HCT116 (cell line): ENCODE results near the gene PTBP1.

Experiments used
- CTCF ChIP-seq, 3 experiments: fragments of 200-600 bp in 1 of 3; sonication (generic) in 1 of 3; IDR thresholded peaks in 2 of 3; conservative IDR thresholded peaks in 1 of 3; 2 replicates each; pipeline ENCODE4 v1.5.1; 2012 to 2017; ENCODE audit warnings: low read depth in 2 of 3, low read length in 2 of 3, antibody characterized with exemption in 1 of 3, borderline replicate concordance in 1 of 3, control low read depth in 1 of 3, mild to moderate bottlenecking in 1 of 3, mixed read lengths in 1 of 3, mixed run types in 1 of 3, moderate library complexity in 1 of 3; ENCODE audit not compliant: insufficient read depth in 1 of 3
- EGR1 ChIP-seq: IDR thresholded peaks from 2 replicates; pipeline ENCODE4 v1.6.1; 2012; ENCODE audit warnings: low read depth
- EZH2 ChIP-seq: fragments of 200-600 bp; sonication (generic); IDR thresholded peaks from 2 replicates; pipeline ENCODE4 v1.6.1; 2017; ENCODE audit warnings: antibody characterized with exemption, mixed run types
- POLR2A ChIP-seq: IDR thresholded peaks from 2 replicates; pipeline ENCODE4 v1.7.0; 2011; ENCODE audit warnings: borderline replicate concordance; ENCODE audit not compliant: insufficient read depth, insufficient read length; ENCODE audit errors: extremely low read depth
- TF ChIP-seq, protein P1 (sequence below): IDR thresholded peaks from 2 replicates; pipeline ENCODE4 v1.6.1; 2012

DNA sequence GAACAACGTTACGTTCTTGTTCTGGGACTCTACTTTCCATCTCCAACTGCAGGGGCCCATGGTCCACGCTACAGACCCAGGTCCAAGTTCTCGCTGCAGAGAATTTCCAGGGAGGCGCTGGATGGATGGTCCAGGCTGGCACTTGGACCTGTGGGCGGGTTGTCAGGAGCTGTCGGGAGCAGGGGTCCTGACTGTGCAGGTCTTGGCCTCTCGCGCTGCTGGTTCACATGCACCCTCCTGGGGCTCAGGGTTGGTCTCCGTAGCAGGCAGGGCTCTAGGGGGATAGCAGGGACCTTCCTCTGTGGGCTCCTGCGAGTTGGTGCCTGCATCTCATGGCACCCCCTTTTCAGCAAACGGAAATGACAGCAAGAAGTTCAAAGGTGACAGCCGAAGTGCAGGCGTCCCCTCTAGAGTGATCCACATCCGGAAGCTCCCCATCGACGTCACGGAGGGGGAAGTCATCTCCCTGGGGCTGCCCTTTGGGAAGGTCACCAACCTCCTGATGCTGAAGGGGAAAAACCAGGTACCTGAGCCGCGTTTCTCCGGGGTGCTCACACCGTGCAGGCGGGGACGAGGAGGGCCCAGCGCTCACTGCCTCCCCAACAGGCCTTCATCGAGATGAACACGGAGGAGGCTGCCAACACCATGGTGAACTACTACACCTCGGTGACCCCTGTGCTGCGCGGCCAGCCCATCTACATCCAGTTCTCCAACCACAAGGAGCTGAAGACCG lies 6.6 kb downstream of the PTBP1 start:
- TF ChIP-seq, protein P1, sequence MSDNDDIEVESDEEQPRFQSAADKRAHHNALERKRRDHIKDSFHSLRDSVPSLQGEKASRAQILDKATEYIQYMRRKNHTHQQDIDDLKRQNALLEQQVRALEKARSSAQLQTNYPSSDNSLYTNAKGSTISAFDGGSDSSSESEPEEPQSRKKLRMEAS, result no peak
- TF ChIP-seq CTCF (IDR thresholded peaks at IDR 0.05 in 2 of 3, conservative IDR thresholded peaks at IDR 0.05 in 1 of 3; ENCODE audit: borderline replicate concordance in 1 of 3, insufficient read depth in 1 of 3, low read depth in 2 of 3, low read length in 2 of 3), result no peak
- no peak for TF ChIP-seq POLR2A
- no peak for TF ChIP-seq EZH2
- no peak for TF ChIP-seq EGR1
